ENCODE results near the gene GRID1. TPM values are rescaled to one million over a fixed set of nuclear protein-coding genes. Genes with fewer than 3 reads are reported as not detected.

GRID1 gene
- total and polyA plus RNA-seq, 9 of the 15 experiments (the other 6 are each of a cell fraction or from before 2014, with no cell fraction given) = 0.01 to 7.2 (median 1.2) TPM

GRCh38 chr10:86415583-86415982 lies 49.0 kb upstream of the GRID1 start:
- no TSS peak for BruUV-seq (replicated peaks)
- Histone ChIP-seq H2AFZ (ENCODE audit: low read depth, low read length) (no peak overlapping the region), H3K9me1 (ENCODE audit: control insufficient read depth, insufficient read depth, low read length) (no peaks in the 10 kb centered on the region), H3K36me3 (ENCODE audit: control insufficient read depth, insufficient read depth, low read length) (no peaks in the 10 kb centered on the region), H3K79me2 (ENCODE audit: control insufficient read depth, insufficient read depth, low read length) (no peaks in the 10 kb centered on the region), H3K27ac (ENCODE audit: extremely low read depth, low read depth, low read length) (no peak overlapping the region), H4K20me1 (replicated peaks; ENCODE audit: control insufficient read depth, insufficient read depth, low read length) (no peaks in the 10 kb centered on the region), H3K9ac (ENCODE audit: insufficient read depth in 1 of 2, low read depth in 2 of 2, low read length in 2 of 2) (no peak overlapping the region), H3K4me1 (replicated peaks in 1 of 2; ENCODE audit: control insufficient read depth in 2 of 2, insufficient read depth in 2 of 2, low read length in 2 of 2) (no peaks in the 10 kb centered on the region), H3K27me3 (ENCODE audit: control insufficient read depth in 2 of 2, insufficient read depth in 2 of 2, low read length in 2 of 2) (peaks cover 3 to 9% of the 10 kb centered on the region in 2 experiments; a peak in 2 of 5 replicates), H3K4me3 (no peak overlapping the region), H3K4me2 (ENCODE audit: insufficient read depth, low read length) (no peak overlapping the region), H3K9me3 (replicated peaks; ENCODE audit: control insufficient read depth, insufficient read depth, low read depth, low read length) (no peaks in the 10 kb centered on the region)
- no peak for FAIRE-seq
- no peak for DNase-seq (ENCODE audit: extremely low read depth in 1 of 4, low spot score in 3 of 4)
- in situ Hi-C loops (cut with MboI) = no loop called here
- ATAC-seq = no peak
- intact Hi-C loops (cut with micrococcal nuclease) = no loop called here
- 4% methylated on average over 5 of the region's 5 CpGs for WGBS (ENCODE audit: insufficient coverage, low coverage, missing lambda C conversion rate)
- POLR2A ChIA-PET = no interaction called here
- CTCF ChIA-PET (ENCODE audit: low intra/inter-chr PET ratio) = no interaction called here
- TF ChIP-seq TOE1 (IDR thresholded peaks at IDR 0.05; ENCODE audit: borderline replicate concordance) (no peak), TOE1 (CRISPR knock-in tag; IDR thresholded peaks at IDR 0.05; ENCODE audit: borderline replicate concordance, low read depth) (no peak), TFAM (CRISPR knock-in tag; conservative IDR thresholded peaks at IDR 0.05) (no peak), CREB3 (tag; conservative IDR thresholded peaks at IDR 0.05; ENCODE audit: low read depth) (no peak), KDM2B (CRISPR knock-in tag; IDR thresholded peaks at IDR 0.05) (no peak), SMC3 (conservative IDR thresholded peaks at IDR 0.05; ENCODE audit: insufficient read depth, low read depth, low read length) (no peak), ZNF253 (CRISPR knock-in tag; conservative IDR thresholded peaks at IDR 0.05) (no peak), MYC (IDR thresholded peaks at IDR 0.05; ENCODE audit: low read depth, low read length) (no peak), MYC (CRISPR knock-in tag; IDR thresholded peaks at IDR 0.05; ENCODE audit: borderline replicate concordance, low read depth) (no peak), SFPQ (IDR thresholded peaks at IDR 0.05; ENCODE audit: low read depth, low read length) (no peak), ZEB2 (IDR thresholded peaks at IDR 0.05) (no peak), TAF15 (IDR thresholded peaks at IDR 0.05; ENCODE audit: low read depth, low read length) (no peak), ZNF445 (CRISPR knock-in tag; IDR thresholded peaks at IDR 0.05; ENCODE audit: low read depth) (no peak), POU5F1 (IDR thresholded peaks at IDR 0.05; ENCODE audit: borderline replicate concordance, low read depth, low read length, partially characterized antibody) (no peak), ZNF274 (IDR thresholded peaks at IDR 0.05; ENCODE audit: borderline replicate concordance, low read depth, low read length) (no peak), DMBX1 (CRISPR knock-in tag; IDR thresholded peaks at IDR 0.05; ENCODE audit: borderline replicate concordance) (no peak), ZNF511 (CRISPR knock-in tag; IDR thresholded peaks at IDR 0.05) (no peak), HMGN3 (IDR thresholded peaks at IDR 0.05; ENCODE audit: borderline replicate concordance, extremely low read depth, insufficient read length, low read depth, low read length) (no peak), TARDBP (IDR thresholded peaks at IDR 0.05) (no peak)
